PC-9 (cell line): ENCODE measurements around the gene B3GNT2.

ENCODE experiments used
- EZH2 ChIP-seq: fragments of 200-600 bp; sonication (generic); IDR thresholded peaks from 2 replicates; pipeline ENCODE4 v1.8.0; 2017; ENCODE audit warnings: antibody characterized with exemption, low read depth
- TF ChIP-seq, protein P1 (sequence below): fragments of 200-600 bp; sonication (generic); conservative IDR thresholded peaks from 2 replicates; pipeline ENCODE4 v1.6.1; 2017; ENCODE audit warnings: mixed run types, antibody characterized with exemption, mild to moderate bottlenecking, moderate library complexity

- TF ChIP-seq, protein P1, sequence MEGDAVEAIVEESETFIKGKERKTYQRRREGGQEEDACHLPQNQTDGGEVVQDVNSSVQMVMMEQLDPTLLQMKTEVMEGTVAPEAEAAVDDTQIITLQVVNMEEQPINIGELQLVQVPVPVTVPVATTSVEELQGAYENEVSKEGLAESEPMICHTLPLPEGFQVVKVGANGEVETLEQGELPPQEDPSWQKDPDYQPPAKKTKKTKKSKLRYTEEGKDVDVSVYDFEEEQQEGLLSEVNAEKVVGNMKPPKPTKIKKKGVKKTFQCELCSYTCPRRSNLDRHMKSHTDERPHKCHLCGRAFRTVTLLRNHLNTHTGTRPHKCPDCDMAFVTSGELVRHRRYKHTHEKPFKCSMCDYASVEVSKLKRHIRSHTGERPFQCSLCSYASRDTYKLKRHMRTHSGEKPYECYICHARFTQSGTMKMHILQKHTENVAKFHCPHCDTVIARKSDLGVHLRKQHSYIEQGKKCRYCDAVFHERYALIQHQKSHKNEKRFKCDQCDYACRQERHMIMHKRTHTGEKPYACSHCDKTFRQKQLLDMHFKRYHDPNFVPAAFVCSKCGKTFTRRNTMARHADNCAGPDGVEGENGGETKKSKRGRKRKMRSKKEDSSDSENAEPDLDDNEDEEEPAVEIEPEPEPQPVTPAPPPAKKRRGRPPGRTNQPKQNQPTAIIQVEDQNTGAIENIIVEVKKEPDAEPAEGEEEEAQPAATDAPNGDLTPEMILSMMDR: no peak
- no peak for TF ChIP-seq EZH2
Observed at GRCh38 chr2:62163834-62164233, 32.1 kb upstream of the B3GNT2 start.
